Parathyroid adenoma (tissue), 2 donors: Measurements from ENCODE around the gene FIGN.
A peak's percentile ranks its signal among the peaks of the same experiment; 100 is the strongest.

Experiments used
- H2AFZ ChIP-seq: fragments of 300-600 bp; sonication (generic); one replicate; pipeline ENCODE4 v1.7.0; 2017; ENCODE audit warnings: antibody characterized with exemption, mild to moderate bottlenecking
- H3K27ac ChIP-seq: fragments of 300-600 bp; sonication (generic); one replicate; pipeline ENCODE4 v1.7.0; 2017
- H3K27me3 ChIP-seq: fragments of 300-600 bp; sonication (generic); one replicate; pipeline ENCODE4 v1.7.0; 2017; ENCODE audit warnings: low read length; ENCODE audit not compliant: control insufficient read depth, insufficient read depth
- H3K36me3 ChIP-seq: fragments of 300-600 bp; sonication (generic); one replicate; pipeline ENCODE4 v1.7.0; 2017; ENCODE audit warnings: low read length; ENCODE audit not compliant: control insufficient read depth, insufficient read depth
- H3K4me1 ChIP-seq: fragments of 300-600 bp; sonication (generic); one replicate; pipeline ENCODE4 v1.7.0; 2017; ENCODE audit warnings: control low read depth
- H3K4me2 ChIP-seq: fragments of 300-600 bp; sonication (generic); one replicate; pipeline ENCODE4 v1.7.0; 2017; ENCODE audit warnings: low read length
- H3K4me3 ChIP-seq: fragments of 300-600 bp; sonication (generic); one replicate; pipeline ENCODE4 v1.7.0; 2017; ENCODE audit warnings: low read depth, low read length
- H3K79me2 ChIP-seq: fragments of 300-600 bp; sonication (generic); one replicate; pipeline ENCODE4 v1.7.0; 2017; ENCODE audit warnings: control low read depth
- H3K9ac ChIP-seq: fragments of 300-600 bp; sonication (generic); one replicate; pipeline ENCODE4 v1.7.0; 2017; ENCODE audit warnings: mild to moderate bottlenecking
- H3K9me3 ChIP-seq: fragments of 300-600 bp; sonication (generic); one replicate; pipeline ENCODE4 v1.7.0; 2017; ENCODE audit warnings: low read length; ENCODE audit not compliant: control insufficient read depth
- CTCF ChIP-seq: fragments of 300-600 bp; sonication (generic); IDR thresholded peaks from one replicate; pipeline ENCODE4 v1.7.0; 2017; ENCODE audit warnings: antibody characterized with exemption, mild to moderate bottlenecking
- donor health status: primary hyperparathyroidism.

The FIGN gene

DNA sequence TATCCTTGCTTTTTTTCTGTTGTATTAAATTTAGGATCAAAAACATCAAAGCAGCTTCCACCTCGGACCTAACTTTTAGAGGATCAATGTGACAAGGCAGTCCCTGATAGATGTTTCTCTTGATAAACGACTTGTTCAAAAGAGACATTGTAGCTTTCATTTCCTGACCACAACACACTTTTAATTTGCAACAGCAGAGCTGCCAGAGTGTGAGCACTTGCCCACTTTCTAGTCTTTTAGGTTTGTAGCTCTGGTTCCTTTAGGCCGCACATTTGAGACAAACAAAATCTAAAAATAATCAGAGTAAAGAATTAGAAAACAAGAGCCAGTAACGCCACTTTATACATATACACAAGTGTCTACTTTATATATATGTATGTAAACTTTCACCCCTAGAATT is 3.1 kb downstream of the FIGN start:
- Histone ChIP-seq H3K9me3 (no peaks in the 10 kb centered on the region), H3K4me3 (no peak overlapping the region), H2AFZ (peak overlapping the region; percentile 10), H3K9ac (no peak overlapping the region), H3K4me2 (no peak overlapping the region), H3K27me3 (no peaks in the 10 kb centered on the region), H3K4me1 (peaks cover 4% of the 10 kb centered on the region), H3K79me2 (no peaks in the 10 kb centered on the region), H3K27ac (peak overlapping the region; percentile 6), H3K36me3 (no peaks in the 10 kb centered on the region)
- TF ChIP-seq CTCF: no peak

- Histone ChIP-seq H3K79me2 (no peaks in the 10 kb centered on the region), H3K4me3 (no peak overlapping the region), H3K9ac (no peak overlapping the region), H3K27ac (no peak overlapping the region), H3K36me3 (no peaks in the 10 kb centered on the region), H2AFZ (no peak overlapping the region), H3K4me2 (no peak overlapping the region), H3K4me1 (no peaks in the 10 kb centered on the region), H3K27me3 (no peaks in the 10 kb centered on the region), H3K9me3 (no peaks in the 10 kb centered on the region)
- TF ChIP-seq CTCF: no peak
Measured at GRCh38 chr2:163731735-163732134, 4.1 kb downstream of the FIGN start.

DNA sequence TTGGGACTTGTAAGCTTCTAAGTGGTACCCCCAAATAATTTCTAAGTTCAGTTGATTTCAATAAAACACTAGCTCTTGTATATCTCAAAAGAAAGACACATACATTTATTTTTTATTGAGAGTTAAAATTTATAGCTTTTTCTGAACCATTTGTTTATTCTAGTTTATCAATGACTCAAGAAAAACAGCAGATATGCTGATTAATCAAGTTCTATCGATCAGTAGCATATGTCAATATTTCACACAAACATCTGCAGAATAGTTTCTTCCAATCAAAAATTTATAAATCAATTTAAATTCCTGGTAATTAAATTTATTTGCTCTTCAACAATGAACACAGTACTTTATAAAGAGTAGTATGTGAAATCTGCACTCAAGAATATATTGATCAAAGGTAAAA is 5.3 kb downstream of the FIGN start:
- Histone ChIP-seq H3K79me2 (no peaks in the 10 kb centered on the region), H3K4me2 (no peak overlapping the region), H2AFZ (no peak overlapping the region), H3K4me3 (no peak overlapping the region), H3K9ac (no peak overlapping the region), H3K27ac (no peak overlapping the region), H3K36me3 (no peaks in the 10 kb centered on the region), H3K27me3 (no peaks in the 10 kb centered on the region), H3K9me3 (no peaks in the 10 kb centered on the region), H3K4me1 (no peaks in the 10 kb centered on the region)
- TF ChIP-seq CTCF: no peak

GRCh38 chr2:163729636-163730273 is 6.1 kb downstream of the FIGN start:
- Histone ChIP-seq H3K4me2 (no peak overlapping the region), H3K36me3 (no peaks in the 10 kb centered on the region), H3K79me2 (no peaks in the 10 kb centered on the region), H3K27ac (no peak overlapping the region), H3K4me3 (no peak overlapping the region), H3K9ac (no peak overlapping the region), H3K27me3 (no peaks in the 10 kb centered on the region), H3K9me3 (no peaks in the 10 kb centered on the region), H2AFZ (no peak overlapping the region), H3K4me1 (no peaks in the 10 kb centered on the region)
- no peak for TF ChIP-seq CTCF

- Histone ChIP-seq H3K27ac (no peak overlapping the region), H3K9ac (no peak overlapping the region), H3K27me3 (no peaks in the 10 kb centered on the region), H3K4me2 (no peak overlapping the region), H3K4me1 (no peaks in the 10 kb centered on the region), H2AFZ (no peak overlapping the region), H3K36me3 (no peaks in the 10 kb centered on the region), H3K9me3 (no peaks in the 10 kb centered on the region), H3K4me3 (no peak overlapping the region), H3K79me2 (no peaks in the 10 kb centered on the region)
- TF ChIP-seq CTCF: no peak
Measured at GRCh38 chr2:163723881-163724280, 11.9 kb downstream of the FIGN start.
